GM23338 (cell line): ENCODE measurements around the gene PTBP3. TPM values are rescaled to one million over a fixed set of nuclear protein-coding genes. Genes with fewer than 3 reads are reported as not detected.

Source experiments
- ATAC-seq: fragments of 200-7000 bp; cut with Tn5 transposase; 3 replicates; pipeline ENCODE4 v1.9.1; 2020
- DNase-seq: peaks from one replicate; pipeline ENCODE4 v3.0.0-alpha.2; 2015; ENCODE audit warnings: low spot score
- H2AFZ ChIP-seq: fragments of 200-600 bp; sonication (generic); 2 replicates; pipeline ENCODE4 v1.8.0; 2016; ENCODE audit warnings: antibody characterized with exemption, mild to moderate bottlenecking, moderate library complexity
- H3F3A ChIP-seq: fragments of 200-600 bp; sonication (generic); replicated peaks from 2 replicates; pipeline ENCODE4 v1.8.0; 2017; ENCODE audit warnings: antibody characterized with exemption, mixed run types, low read depth
- H3K27ac ChIP-seq: fragments of 200-600 bp; sonication (generic); 2 replicates; pipeline ENCODE4 v1.6.1; 2016; ENCODE audit warnings: low read depth
- H3K27me3 ChIP-seq: fragments of 200-600 bp; sonication (generic); 2 replicates; pipeline ENCODE4 v1.8.0; 2016; ENCODE audit warnings: mild to moderate bottlenecking, mixed run types, moderate library complexity; ENCODE audit not compliant: insufficient read depth
- H3K36me3 ChIP-seq: fragments of 200-600 bp; sonication (generic); 2 replicates; pipeline ENCODE4 v1.8.0; 2016; ENCODE audit warnings: mild to moderate bottlenecking; ENCODE audit not compliant: insufficient read depth
- H3K4me1 ChIP-seq: fragments of 200-600 bp; sonication (generic); 2 replicates; pipeline ENCODE4 v1.8.0; 2016; ENCODE audit warnings: mild to moderate bottlenecking, moderate library complexity; ENCODE audit not compliant: insufficient read depth
- H3K4me2 ChIP-seq: fragments of 200-600 bp; sonication (generic); 2 replicates; pipeline ENCODE4 v1.7.1; 2017; ENCODE audit warnings: mixed run types
- H3K4me3 ChIP-seq: fragments of 200-600 bp; sonication (generic); 2 replicates; pipeline ENCODE4 v1.6.1; 2016; ENCODE audit warnings: mixed run types
- H3K79me2 ChIP-seq: fragments of 200-600 bp; sonication (generic); replicated peaks from 2 replicates; pipeline ENCODE4 v1.8.0; 2017; ENCODE audit warnings: mild to moderate bottlenecking; ENCODE audit not compliant: insufficient read depth
- H3K9me2 ChIP-seq: fragments of 200-600 bp; sonication (generic); 2 replicates; pipeline ENCODE4 v1.8.0; 2017; ENCODE audit not compliant: insufficient read depth
- H4K20me1 ChIP-seq: fragments of 200-600 bp; sonication (generic); replicated peaks from 2 replicates; pipeline ENCODE4 v1.8.0; 2017; ENCODE audit warnings: mild to moderate bottlenecking; ENCODE audit not compliant: insufficient read depth
- H3K27ac Mint-ChIP-seq: 2 replicates; pipeline ENCODE4 v1.8.0; 2020; ENCODE audit warnings: inconsistent platforms, mild to moderate bottlenecking, moderate library complexity, mixed read lengths
- H3K27me3 Mint-ChIP-seq: 3 replicates; pipeline ENCODE4 v1.8.0; 2022; ENCODE audit warnings: low read depth, mild to moderate bottlenecking, moderate library complexity, mixed read lengths, inconsistent platforms; ENCODE audit not compliant: insufficient read depth, poor library complexity
- H3K36me3 Mint-ChIP-seq: 3 replicates; pipeline ENCODE4 v1.8.0; 2021; ENCODE audit warnings: low read depth, mild to moderate bottlenecking, inconsistent platforms, moderate library complexity, mixed read lengths
- H3K4me1 Mint-ChIP-seq: 3 replicates; pipeline ENCODE4 v1.8.0; 2020; ENCODE audit warnings: mild to moderate bottlenecking, inconsistent platforms, mixed read lengths
- H3K4me3 Mint-ChIP-seq: 3 replicates; pipeline ENCODE4 v1.8.0; 2021; ENCODE audit warnings: moderate library complexity, mild to moderate bottlenecking, inconsistent platforms, mixed read lengths
- H3K9me3 Mint-ChIP-seq: 3 replicates; pipeline ENCODE4 v1.8.0; 2020; ENCODE audit warnings: moderate library complexity, mild to moderate bottlenecking, inconsistent platforms, mixed read lengths
- EZH2 ChIP-seq: fragments of 200-600 bp; sonication (generic); IDR thresholded peaks from one replicate; pipeline ENCODE4 v1.8.0; 2017; ENCODE audit warnings: antibody characterized with exemption, mild to moderate bottlenecking, low read depth; ENCODE audit not compliant: unreplicated experiment
- EZH2phosphoT487 ChIP-seq: fragments of 200-600 bp; sonication (generic); IDR thresholded peaks from one replicate; pipeline ENCODE4 v1.8.1; 2018; ENCODE audit warnings: antibody characterized with exemption; ENCODE audit not compliant: unreplicated experiment
- JUNB ChIP-seq: IDR thresholded peaks from one replicate; pipeline ENCODE4 v1.6.1; 2016; ENCODE audit warnings: antibody characterized with exemption; ENCODE audit not compliant: unreplicated experiment
- POLR2AphosphoS5 ChIP-seq: IDR thresholded peaks from 2 replicates; pipeline ENCODE4 v1.6.1; 2016; ENCODE audit warnings: antibody characterized with exemption, low read depth
- STAT1 ChIP-seq: IDR thresholded peaks from one replicate; pipeline ENCODE4 v1.6.1; 2016; ENCODE audit warnings: antibody characterized with exemption; ENCODE audit not compliant: unreplicated experiment
- ZNF114 ChIP-seq: fragments of 250-450 bp; sonication (Bioruptor Pico); IDR thresholded peaks from 2 replicates; pipeline ENCODE4 v1.5.0; 2020; ENCODE audit warnings: mild to moderate bottlenecking, moderate library complexity
- ZNF331 ChIP-seq: fragments of 250-450 bp; sonication (Bioruptor Pico); IDR thresholded peaks from 2 replicates; pipeline ENCODE4 v1.5.0; 2020; ENCODE audit warnings: low read depth, mild to moderate bottlenecking, moderate library complexity
- polyA plus RNA-seq: library from polyadenylated mRNA; unstranded; fragments of >200 nt; fragmentation: Nextera tagmentation; extraction: Ambion mirVana; gene quantifications from 2 replicates; pipeline ENCODE4 v1.2.1, GENCODE V29; 2016
- total RNA-seq: library from RNA; depleted of rRNA; stranded (reverse); fragments of >200 nt; shearing (Covaris generic); gene quantifications from 2 replicates; pipeline ENCODE4 v1.2.3, GENCODE V29; 2014
- TF ChIP-seq, protein P1 (sequence below): IDR thresholded peaks from 2 replicates; pipeline ENCODE4 v1.6.1; 2016; ENCODE audit warnings: antibody characterized with exemption
- TF ChIP-seq, protein P2 (sequence below): IDR thresholded peaks from one replicate; pipeline ENCODE4 v1.6.1; 2018; ENCODE audit warnings: antibody characterized with exemption; ENCODE audit not compliant: unreplicated experiment
- TF ChIP-seq, protein P3 (sequence below): fragments of 250-450 bp; sonication (Bioruptor Pico); IDR thresholded peaks from 2 replicates; pipeline ENCODE4 v1.5.0; 2020; ENCODE audit warnings: mild to moderate bottlenecking, moderate library complexity
- TF ChIP-seq, protein P4 (sequence below), 2 experiments: fragments of 200-600 bp in 1 of 2; sonication (generic) in 1 of 2; conservative IDR thresholded peaks; 2 replicates each; pipeline versions ENCODE4 v1.5.1 to v1.6.1; 2016 to 2017; ENCODE audit warnings: antibody characterized with exemption in 2 of 2, low read depth in 2 of 2, mild to moderate bottlenecking in 2 of 2, moderate library complexity in 1 of 2

PTBP3 gene
- total and polyA plus RNA-seq, 2 experiments from 2014 or later: 20.0 to 92.9 TPM

DNA sequence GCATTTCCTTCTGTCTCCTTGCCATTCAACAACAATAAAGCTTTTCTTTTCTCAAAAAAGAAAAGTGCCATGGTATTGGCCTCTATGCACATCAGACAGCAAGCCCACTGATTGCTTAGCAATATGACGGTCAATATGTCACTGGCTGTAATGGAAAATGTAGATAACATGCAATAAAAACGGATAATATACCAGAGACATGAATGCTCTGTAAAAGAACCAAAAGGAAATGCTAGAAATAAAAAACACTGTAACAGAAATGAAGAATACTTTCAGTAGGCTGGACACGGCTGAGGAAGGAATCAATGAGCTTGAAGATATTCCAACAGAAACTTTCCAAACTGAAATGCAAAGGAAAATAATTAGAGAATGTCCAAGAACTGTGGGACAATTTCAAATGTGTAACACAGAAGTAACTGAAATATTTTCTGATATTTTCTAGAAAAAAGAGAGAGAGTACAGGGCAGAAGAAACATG lies 10.0 kb downstream of the PTBP3 start (continued):
- TF ChIP-seq, protein P1, sequence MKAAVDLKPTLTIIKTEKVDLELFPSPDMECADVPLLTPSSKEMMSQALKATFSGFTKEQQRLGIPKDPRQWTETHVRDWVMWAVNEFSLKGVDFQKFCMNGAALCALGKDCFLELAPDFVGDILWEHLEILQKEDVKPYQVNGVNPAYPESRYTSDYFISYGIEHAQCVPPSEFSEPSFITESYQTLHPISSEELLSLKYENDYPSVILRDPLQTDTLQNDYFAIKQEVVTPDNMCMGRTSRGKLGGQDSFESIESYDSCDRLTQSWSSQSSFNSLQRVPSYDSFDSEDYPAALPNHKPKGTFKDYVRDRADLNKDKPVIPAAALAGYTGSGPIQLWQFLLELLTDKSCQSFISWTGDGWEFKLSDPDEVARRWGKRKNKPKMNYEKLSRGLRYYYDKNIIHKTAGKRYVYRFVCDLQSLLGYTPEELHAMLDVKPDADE: no peak
- TF ChIP-seq ZNF331 (CRISPR knock-in tag): no peak
- no peak for TF ChIP-seq EZH2
- TF ChIP-seq JUNB: no peak
- TF ChIP-seq EZH2phosphoT487: no peak
- TF ChIP-seq ZNF114 (CRISPR knock-in tag): no peak
- TF ChIP-seq POLR2AphosphoS5: no peak
- TF ChIP-seq, protein P2, sequence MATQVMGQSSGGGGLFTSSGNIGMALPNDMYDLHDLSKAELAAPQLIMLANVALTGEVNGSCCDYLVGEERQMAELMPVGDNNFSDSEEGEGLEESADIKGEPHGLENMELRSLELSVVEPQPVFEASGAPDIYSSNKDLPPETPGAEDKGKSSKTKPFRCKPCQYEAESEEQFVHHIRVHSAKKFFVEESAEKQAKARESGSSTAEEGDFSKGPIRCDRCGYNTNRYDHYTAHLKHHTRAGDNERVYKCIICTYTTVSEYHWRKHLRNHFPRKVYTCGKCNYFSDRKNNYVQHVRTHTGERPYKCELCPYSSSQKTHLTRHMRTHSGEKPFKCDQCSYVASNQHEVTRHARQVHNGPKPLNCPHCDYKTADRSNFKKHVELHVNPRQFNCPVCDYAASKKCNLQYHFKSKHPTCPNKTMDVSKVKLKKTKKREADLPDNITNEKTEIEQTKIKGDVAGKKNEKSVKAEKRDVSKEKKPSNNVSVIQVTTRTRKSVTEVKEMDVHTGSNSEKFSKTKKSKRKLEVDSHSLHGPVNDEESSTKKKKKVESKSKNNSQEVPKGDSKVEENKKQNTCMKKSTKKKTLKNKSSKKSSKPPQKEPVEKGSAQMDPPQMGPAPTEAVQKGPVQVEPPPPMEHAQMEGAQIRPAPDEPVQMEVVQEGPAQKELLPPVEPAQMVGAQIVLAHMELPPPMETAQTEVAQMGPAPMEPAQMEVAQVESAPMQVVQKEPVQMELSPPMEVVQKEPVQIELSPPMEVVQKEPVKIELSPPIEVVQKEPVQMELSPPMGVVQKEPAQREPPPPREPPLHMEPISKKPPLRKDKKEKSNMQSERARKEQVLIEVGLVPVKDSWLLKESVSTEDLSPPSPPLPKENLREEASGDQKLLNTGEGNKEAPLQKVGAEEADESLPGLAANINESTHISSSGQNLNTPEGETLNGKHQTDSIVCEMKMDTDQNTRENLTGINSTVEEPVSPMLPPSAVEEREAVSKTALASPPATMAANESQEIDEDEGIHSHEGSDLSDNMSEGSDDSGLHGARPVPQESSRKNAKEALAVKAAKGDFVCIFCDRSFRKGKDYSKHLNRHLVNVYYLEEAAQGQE: no peak
- TF ChIP-seq STAT1: no peak

DNA sequence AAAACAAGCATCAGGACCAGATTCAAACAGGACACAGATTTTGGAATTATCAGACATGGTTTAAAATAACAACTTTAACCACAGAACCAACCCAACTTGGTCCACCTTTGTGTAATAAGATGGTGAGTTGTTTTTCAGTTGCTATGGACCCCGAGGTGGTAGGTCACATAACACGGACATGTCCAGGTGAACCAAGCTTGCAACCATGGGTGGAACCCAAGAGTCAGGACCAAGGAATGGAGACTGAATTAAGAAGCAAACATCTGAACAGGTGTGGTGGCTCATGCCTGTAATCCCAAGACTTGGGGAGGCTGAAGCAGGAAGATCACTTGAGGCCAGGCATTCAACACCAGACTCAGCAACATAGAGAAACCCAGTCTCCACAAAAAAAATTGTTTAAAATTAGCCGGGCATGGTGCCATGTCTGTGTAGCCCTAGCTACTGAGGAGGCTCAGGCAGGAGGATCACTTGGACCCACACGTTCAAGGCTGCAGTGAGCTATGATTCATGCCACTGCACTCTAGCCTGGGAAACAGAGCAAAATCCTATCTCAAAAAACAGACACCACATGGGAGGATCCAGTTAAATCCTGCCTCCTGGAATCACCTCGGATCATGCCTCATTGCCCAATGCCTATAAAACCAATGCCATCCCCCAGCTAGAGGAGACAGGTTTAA lies 10.6 kb downstream of the PTBP3 start:
- H3K4me2 ChIP-seq: no peak overlapping the region
- H3K27me3 ChIP-seq: no peaks in the 10 kb centered on the region
- no peak overlapping the region for H3K4me3 ChIP-seq
- peaks cover 5% of the 10 kb centered on the region for H3K27me3 Mint-ChIP-seq
- 0 out of 3 replicates have a peak, but pooled peaks cover 4% of the 10 kb centered on the region for H3K36me3 Mint-ChIP-seq
- H2AFZ ChIP-seq: no peak overlapping the region
- peaks cover 42% of the 10 kb centered on the region for H3K4me1 Mint-ChIP-seq
- H3K79me2 ChIP-seq: peaks cover 100% of the 10 kb centered on the region
- H3K27ac ChIP-seq: no peak overlapping the region
- DNase-seq (no peak), ATAC-seq (no peak)
- H3K36me3 ChIP-seq: no peaks in the 10 kb centered on the region
- peaks cover 33% of the 10 kb centered on the region for H3K4me1 ChIP-seq
- no peaks in the 10 kb centered on the region for H3F3A ChIP-seq
- 0 out of 2 replicates have a peak overlapping the region, but pooled peaks have one; percentile 30 for H3K27ac Mint-ChIP-seq
- no peak overlapping the region for H3K4me3 Mint-ChIP-seq
- H4K20me1 ChIP-seq: peaks cover 27% of the 10 kb centered on the region
- H3K9me3 Mint-ChIP-seq: no peaks in the 10 kb centered on the region
- no peaks in the 10 kb centered on the region for H3K9me2 ChIP-seq
- no peak for TF ChIP-seq POLR2AphosphoS5
- TF ChIP-seq, protein P3, sequence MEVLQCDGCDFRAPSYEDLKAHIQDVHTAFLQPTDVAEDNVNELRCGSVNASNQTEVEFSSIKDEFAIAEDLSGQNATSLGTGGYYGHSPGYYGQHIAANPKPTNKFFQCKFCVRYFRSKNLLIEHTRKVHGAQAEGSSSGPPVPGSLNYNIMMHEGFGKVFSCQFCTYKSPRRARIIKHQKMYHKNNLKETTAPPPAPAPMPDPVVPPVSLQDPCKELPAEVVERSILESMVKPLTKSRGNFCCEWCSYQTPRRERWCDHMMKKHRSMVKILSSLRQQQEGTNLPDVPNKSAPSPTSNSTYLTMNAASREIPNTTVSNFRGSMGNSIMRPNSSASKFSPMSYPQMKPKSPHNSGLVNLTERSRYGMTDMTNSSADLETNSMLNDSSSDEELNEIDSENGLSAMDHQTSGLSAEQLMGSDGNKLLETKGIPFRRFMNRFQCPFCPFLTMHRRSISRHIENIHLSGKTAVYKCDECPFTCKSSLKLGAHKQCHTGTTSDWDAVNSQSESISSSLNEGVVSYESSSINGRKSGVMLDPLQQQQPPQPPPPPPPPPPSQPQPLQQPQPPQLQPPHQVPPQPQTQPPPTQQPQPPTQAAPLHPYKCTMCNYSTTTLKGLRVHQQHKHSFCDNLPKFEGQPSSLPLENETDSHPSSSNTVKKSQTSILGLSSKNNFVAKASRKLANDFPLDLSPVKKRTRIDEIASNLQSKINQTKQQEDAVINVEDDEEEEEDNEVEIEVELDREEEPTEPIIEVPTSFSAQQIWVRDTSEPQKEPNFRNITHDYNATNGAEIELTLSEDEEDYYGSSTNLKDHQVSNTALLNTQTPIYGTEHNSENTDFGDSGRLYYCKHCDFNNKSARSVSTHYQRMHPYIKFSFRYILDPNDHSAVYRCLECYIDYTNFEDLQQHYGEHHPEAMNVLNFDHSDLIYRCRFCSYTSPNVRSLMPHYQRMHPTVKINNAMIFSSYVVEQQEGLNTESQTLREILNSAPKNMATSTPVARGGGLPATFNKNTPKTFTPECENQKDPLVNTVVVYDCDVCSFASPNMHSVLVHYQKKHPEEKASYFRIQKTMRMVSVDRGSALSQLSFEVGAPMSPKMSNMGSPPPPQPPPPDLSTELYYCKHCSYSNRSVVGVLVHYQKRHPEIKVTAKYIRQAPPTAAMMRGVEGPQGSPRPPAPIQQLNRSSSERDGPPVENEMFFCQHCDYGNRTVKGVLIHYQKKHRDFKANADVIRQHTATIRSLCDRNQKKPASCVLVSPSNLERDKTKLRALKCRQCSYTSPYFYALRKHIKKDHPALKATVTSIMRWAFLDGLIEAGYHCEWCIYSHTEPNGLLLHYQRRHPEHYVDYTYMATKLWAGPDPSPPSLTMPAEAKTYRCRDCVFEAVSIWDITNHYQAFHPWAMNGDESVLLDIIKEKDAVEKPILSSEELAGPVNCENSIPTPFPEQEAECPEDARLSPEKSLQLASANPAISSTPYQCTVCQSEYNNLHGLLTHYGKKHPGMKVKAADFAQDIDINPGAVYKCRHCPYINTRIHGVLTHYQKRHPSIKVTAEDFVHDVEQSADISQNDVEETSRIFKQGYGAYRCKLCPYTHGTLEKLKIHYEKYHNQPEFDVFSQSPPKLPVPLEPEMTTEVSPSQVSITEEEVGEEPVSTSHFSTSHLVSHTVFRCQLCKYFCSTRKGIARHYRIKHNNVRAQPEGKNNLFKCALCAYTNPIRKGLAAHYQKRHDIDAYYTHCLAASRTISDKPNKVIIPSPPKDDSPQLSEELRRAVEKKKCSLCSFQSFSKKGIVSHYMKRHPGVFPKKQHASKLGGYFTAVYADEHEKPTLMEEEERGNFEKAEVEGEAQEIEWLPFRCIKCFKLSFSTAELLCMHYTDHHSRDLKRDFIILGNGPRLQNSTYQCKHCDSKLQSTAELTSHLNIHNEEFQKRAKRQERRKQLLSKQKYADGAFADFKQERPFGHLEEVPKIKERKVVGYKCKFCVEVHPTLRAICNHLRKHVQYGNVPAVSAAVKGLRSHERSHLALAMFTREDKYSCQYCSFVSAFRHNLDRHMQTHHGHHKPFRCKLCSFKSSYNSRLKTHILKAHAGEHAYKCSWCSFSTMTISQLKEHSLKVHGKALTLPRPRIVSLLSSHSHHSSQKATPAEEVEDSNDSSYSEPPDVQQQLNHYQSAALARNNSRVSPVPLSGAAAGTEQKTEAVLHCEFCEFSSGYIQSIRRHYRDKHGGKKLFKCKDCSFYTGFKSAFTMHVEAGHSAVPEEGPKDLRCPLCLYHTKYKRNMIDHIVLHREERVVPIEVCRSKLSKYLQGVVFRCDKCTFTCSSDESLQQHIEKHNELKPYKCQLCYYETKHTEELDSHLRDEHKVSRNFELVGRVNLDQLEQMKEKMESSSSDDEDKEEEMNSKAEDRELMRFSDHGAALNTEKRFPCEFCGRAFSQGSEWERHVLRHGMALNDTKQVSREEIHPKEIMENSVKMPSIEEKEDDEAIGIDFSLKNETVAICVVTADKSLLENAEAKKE (CRISPR knock-in tag): no peak
- TF ChIP-seq ZNF331 (CRISPR knock-in tag): no peak
- no peak for TF ChIP-seq STAT1
- TF ChIP-seq, protein P4, sequence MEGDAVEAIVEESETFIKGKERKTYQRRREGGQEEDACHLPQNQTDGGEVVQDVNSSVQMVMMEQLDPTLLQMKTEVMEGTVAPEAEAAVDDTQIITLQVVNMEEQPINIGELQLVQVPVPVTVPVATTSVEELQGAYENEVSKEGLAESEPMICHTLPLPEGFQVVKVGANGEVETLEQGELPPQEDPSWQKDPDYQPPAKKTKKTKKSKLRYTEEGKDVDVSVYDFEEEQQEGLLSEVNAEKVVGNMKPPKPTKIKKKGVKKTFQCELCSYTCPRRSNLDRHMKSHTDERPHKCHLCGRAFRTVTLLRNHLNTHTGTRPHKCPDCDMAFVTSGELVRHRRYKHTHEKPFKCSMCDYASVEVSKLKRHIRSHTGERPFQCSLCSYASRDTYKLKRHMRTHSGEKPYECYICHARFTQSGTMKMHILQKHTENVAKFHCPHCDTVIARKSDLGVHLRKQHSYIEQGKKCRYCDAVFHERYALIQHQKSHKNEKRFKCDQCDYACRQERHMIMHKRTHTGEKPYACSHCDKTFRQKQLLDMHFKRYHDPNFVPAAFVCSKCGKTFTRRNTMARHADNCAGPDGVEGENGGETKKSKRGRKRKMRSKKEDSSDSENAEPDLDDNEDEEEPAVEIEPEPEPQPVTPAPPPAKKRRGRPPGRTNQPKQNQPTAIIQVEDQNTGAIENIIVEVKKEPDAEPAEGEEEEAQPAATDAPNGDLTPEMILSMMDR (conservative IDR thresholded peaks at IDR 0.05; ENCODE audit: low read depth in 2 of 2): no peak
